IMR-90 (cell line): ENCODE data around the gene RASSF8. TPM values are rescaled to one million over a fixed set of nuclear protein-coding genes. Genes with fewer than 3 reads are reported as not detected.

Source experiments
- ATAC-seq: fragments of 200-7000 bp; cut with Tn5 transposase; 2 replicates; pipeline ENCODE4 v1.9.1; 2020; ENCODE audit warnings: low read depth, mild to moderate bottlenecking, moderate library complexity
- BruUV-seq: library from RNA; stranded (reverse); fragments of 400-500 nt; replicated peaks from 2 replicates; lab custom pipeline; 2021; lab: Mats Ljungman, UMichigan
- CTCF ChIA-PET: fragments of 300-600 bp; formaldehyde crosslinking; extraction: SDS; loops from one replicate; lab custom pipeline; 2021; ENCODE audit warnings: antibody characterized with exemption; lab: Yijun Ruan, JAX
- POLR2A ChIA-PET: fragments of 300-600 bp; sonication (Branson Sonifier 250); formaldehyde crosslinking; loops from one replicate; lab custom pipeline; 2022; ENCODE audit warnings: antibody characterized with exemption; ENCODE audit not compliant: unreplicated experiment; lab: Charles Lee
- DNase-seq: peaks from one replicate; pipeline ENCODE4 v3.0.0; 2013
- H2AFZ ChIP-seq: replicated peaks from 2 replicates; pipeline ENCODE3; 2013; ENCODE audit warnings: low read length, mild to moderate bottlenecking; ENCODE audit not compliant: poor library complexity
- H2AK5ac ChIP-seq: 2 replicates; pipeline ENCODE4 v1.6.1; 2013; ENCODE audit warnings: low read depth, low read length, inconsistent platforms
- H2AK9ac ChIP-seq: replicated peaks from 2 replicates; pipeline ENCODE3; 2013; ENCODE audit warnings: mild to moderate bottlenecking, low read depth, low read length, moderate library complexity; ENCODE audit not compliant: poor library complexity
- H2BK120ac ChIP-seq: 2 replicates; pipeline ENCODE4 v1.6.1; 2013; ENCODE audit warnings: low read depth, low read length, inconsistent platforms
- H2BK15ac ChIP-seq: 3 replicates; pipeline ENCODE4 v1.6.1; 2013; ENCODE audit warnings: low read depth, low read length, inconsistent platforms
- H2BK20ac ChIP-seq: 2 replicates; pipeline ENCODE4 v1.6.1; 2013; ENCODE audit warnings: low read depth, mild to moderate bottlenecking, inconsistent platforms, low read length, moderate library complexity
- H2BK5ac ChIP-seq: 2 replicates; pipeline ENCODE4 v1.6.1; 2013; ENCODE audit warnings: mild to moderate bottlenecking, low read depth, low read length, inconsistent platforms; ENCODE audit not compliant: poor library complexity, severe bottlenecking
- H3K14ac ChIP-seq: replicated peaks from 2 replicates; pipeline ENCODE4 v1.6.1; 2013; ENCODE audit warnings: low read depth, low read length, inconsistent platforms
- H3K18ac ChIP-seq: 2 replicates; pipeline ENCODE4 v1.6.1; 2013; ENCODE audit warnings: low read depth, low read length, control low read depth
- H3K23ac ChIP-seq: 2 replicates; pipeline ENCODE4 v1.6.1; 2013; ENCODE audit warnings: low read depth, low read length, inconsistent platforms
- H3K27ac ChIP-seq: 2 replicates; pipeline ENCODE4 v1.5.1; 2013; ENCODE audit warnings: mild to moderate bottlenecking, control low read depth, low read length; ENCODE audit not compliant: insufficient read depth
- H3K27me3 ChIP-seq: 2 replicates; pipeline ENCODE4 v1.6.1; 2013; ENCODE audit warnings: low read length; ENCODE audit not compliant: control insufficient read depth, insufficient read depth
- H3K36me3 ChIP-seq: 2 replicates; pipeline ENCODE4 v1.6.1; 2013; ENCODE audit warnings: low read length, mixed read lengths; ENCODE audit not compliant: control insufficient read depth, insufficient read depth
- H3K4ac ChIP-seq: 2 replicates; pipeline ENCODE4 v1.6.1; 2013; ENCODE audit warnings: low read depth, low read length, inconsistent platforms
- H3K4me1 ChIP-seq: 2 replicates; pipeline ENCODE4 v1.6.1; 2013; ENCODE audit warnings: low read length, mixed read lengths; ENCODE audit not compliant: control insufficient read depth, insufficient read depth
- H3K4me2 ChIP-seq: 2 replicates; pipeline ENCODE4 v1.6.1; 2013; ENCODE audit warnings: low read depth, mild to moderate bottlenecking, control low read depth, low read length, moderate library complexity
- H3K4me3 ChIP-seq: 2 replicates; pipeline ENCODE4 v1.5.1; 2013; ENCODE audit warnings: low read depth, mild to moderate bottlenecking, control low read depth, low read length, moderate library complexity; ENCODE audit not compliant: insufficient read depth
- H3K56ac ChIP-seq: 2 replicates; pipeline ENCODE4 v1.6.1; 2013; ENCODE audit warnings: low read length, inconsistent platforms; ENCODE audit not compliant: insufficient read depth; ENCODE audit errors: extremely low read depth
- H3K79me1 ChIP-seq, 2 experiments: 2 replicates each; pipeline ENCODE4 v1.6.1; 2013; ENCODE audit warnings: low read length in 2 of 2, inconsistent platforms in 1 of 2, low read depth in 1 of 2
- H3K9ac ChIP-seq: 2 replicates; pipeline ENCODE4 v1.6.1; 2013; ENCODE audit warnings: low read depth, low read length, control low read depth
- H3K9me1 ChIP-seq: 2 replicates; pipeline ENCODE4 v1.6.1; 2013; ENCODE audit warnings: low read length, inconsistent platforms; ENCODE audit not compliant: insufficient read depth
- H3K9me3 ChIP-seq: 2 replicates; pipeline ENCODE4 v1.6.1; 2013; ENCODE audit warnings: low read length; ENCODE audit not compliant: control insufficient read depth, insufficient read depth
- H4K20me1 ChIP-seq: 2 replicates; pipeline ENCODE4 v1.6.1; 2013; ENCODE audit warnings: low read length, inconsistent platforms; ENCODE audit not compliant: insufficient read depth
- H4K5ac ChIP-seq: 2 replicates; pipeline ENCODE4 v1.6.1; 2013; ENCODE audit warnings: mild to moderate bottlenecking, low read depth, low read length, control low read depth
- H4K8ac ChIP-seq, 2 experiments: 2 replicates each; pipeline ENCODE4 v1.6.1; 2013; ENCODE audit warnings: low read depth in 2 of 2, low read length in 2 of 2, control low read depth in 1 of 2, inconsistent platforms in 1 of 2
- H4K91ac ChIP-seq: 2 replicates; pipeline ENCODE4 v1.6.1; 2013; ENCODE audit warnings: low read depth, low read length, inconsistent platforms; ENCODE audit not compliant: insufficient read depth
- BHLHE40 ChIP-seq: fragments of 150-350 bp; IDR thresholded peaks from 2 replicates; pipeline ENCODE4 v1.6.1; 2016; ENCODE audit warnings: mild to moderate bottlenecking, low read depth, low read length
- CEBPB ChIP-seq: IDR thresholded peaks from 2 replicates; pipeline ENCODE4 v1.6.1; 2012; ENCODE audit warnings: low read depth, low read length, improper control_type of control experiment
- CTCF ChIP-seq: conservative IDR thresholded peaks from 2 replicates; pipeline ENCODE4 v1.5.1; 2012; ENCODE audit warnings: mild to moderate bottlenecking, low read depth, low read length, improper control_type of control experiment
- ELK1 ChIP-seq: fragments of 150-350 bp; IDR thresholded peaks from 2 replicates; pipeline ENCODE4 v1.6.1; 2016; ENCODE audit warnings: low read depth, mild to moderate bottlenecking, low read length, moderate library complexity, borderline replicate concordance
- MAFK ChIP-seq: IDR thresholded peaks from 2 replicates; pipeline ENCODE4 v1.6.1; 2012; ENCODE audit warnings: low read depth, low read length, improper control_type of control experiment
- NFE2L2 ChIP-seq: fragments of 150-350 bp; IDR thresholded peaks from 2 replicates; pipeline ENCODE4 v1.6.1; 2016; ENCODE audit warnings: low read depth, mild to moderate bottlenecking, low read length
- POLR2A ChIP-seq: IDR thresholded peaks from 2 replicates; pipeline ENCODE4 v1.6.1; 2012; ENCODE audit warnings: mild to moderate bottlenecking, low read depth, low read length
- RAD21 ChIP-seq: IDR thresholded peaks from 2 replicates; pipeline ENCODE4 v1.6.1; 2012; ENCODE audit warnings: low read length, improper control_type of control experiment
- RCOR1 ChIP-seq: IDR thresholded peaks from 2 replicates; pipeline ENCODE4 v1.6.1; 2012; ENCODE audit warnings: mild to moderate bottlenecking, low read length, improper control_type of control experiment; ENCODE audit not compliant: insufficient replicate concordance
- RFX5 ChIP-seq: IDR thresholded peaks from 2 replicates; pipeline ENCODE4 v1.8.0; 2012; ENCODE audit warnings: low read depth, mild to moderate bottlenecking, low read length, moderate library complexity
- WGBS, 2 experiments: methylation state at CpG; one replicate each; pipeline versions ENCODE4 v1.1.5 to v1.1.7; 2013; ENCODE audit warnings: missing lambda C conversion rate in 2 of 2; ENCODE audit not compliant: insufficient read length in 1 of 2; ENCODE audit errors: extremely low coverage in 2 of 2; 5-methylcytosine and 5-hydroxymethylcytosine counted together
- dilution Hi-C: fragments of 300-500 bp; cut with HindIII; formaldehyde crosslinking; loops from one replicate; pipeline ENCODE4 v1.14.3; 2018; ENCODE audit warnings: low sequenced_read_pairs; ENCODE audit not compliant: unreplicated experiment
- in situ Hi-C: fragments of 300-500 bp; cut with MboI; formaldehyde crosslinking; loops from 3 replicates; pipeline ENCODE4 v1.14.3; 2019; ENCODE audit warnings: low sequenced_read_pairs, inconsistent platforms, mixed read lengths
- intact Hi-C: fragments of 100-400 bp; cut with micrococcal nuclease; formaldehyde crosslinking; loops from 2 replicates; pipeline ENCODE4 v1.10.0; 2022
- polyA plus RNA-seq, 3 experiments: library from polyadenylated mRNA; depleted of rRNA; stranded (reverse); fragments of >200 nt; gene quantifications; 2 replicates each; pipeline ENCODE4 v1.2.3, GENCODE V29; 2012; ENCODE audit warnings: low replicate concordance in 1 of 3
- total RNA-seq: library from RNA; depleted of rRNA; stranded (reverse); fragments of >200 nt; gene quantifications from 2 replicates; pipeline ENCODE4 v1.2.3, GENCODE V29; 2012

RASSF8 gene
- total and polyA plus RNA-seq, 2 of the 4 experiments (the other 2 are of a cell fraction): 10.8 to 50.5 TPM

GRCh38 chr12:26123482-26123980 is 165.0 kb downstream of the RASSF8 start:
- no peak overlapping the region for H3K9ac ChIP-seq
- no peaks in the 10 kb centered on the region for H4K20me1 ChIP-seq
- no peaks in the 10 kb centered on the region for H3K36me3 ChIP-seq
- no TSS peak for BruUV-seq
- H3K4ac ChIP-seq: no peak overlapping the region
- ATAC-seq: no peak
- H3K56ac ChIP-seq: no peak overlapping the region
- no peak overlapping the region for H2BK120ac ChIP-seq
- H3K4me3 ChIP-seq: peak overlapping the region; percentile 46
- peak overlapping the region; percentile 82 for H2AFZ ChIP-seq
- no peak for TF ChIP-seq NFE2L2
- TF ChIP-seq MAFK: no peak
- no peak for TF ChIP-seq RCOR1
- no peak for TF ChIP-seq CTCF
- TF ChIP-seq POLR2A: no peak
- no peak for TF ChIP-seq RFX5
- TF ChIP-seq ELK1: no peak
- no peak for TF ChIP-seq RAD21
- TF ChIP-seq CEBPB: no peak
- no peak for TF ChIP-seq BHLHE40
- no peaks in the 10 kb centered on the region for H3K9me1 ChIP-seq
- H3K14ac ChIP-seq: no peak overlapping the region
- H4K91ac ChIP-seq: no peak overlapping the region
- POLR2A ChIA-PET: no interaction called here
- H3K23ac ChIP-seq: peak overlapping the region; percentile 21; the same call in 1 of the 2 replicates
- H2AK5ac ChIP-seq: no peak overlapping the region
- H3K27me3 ChIP-seq: peaks cover 16% of the 10 kb centered on the region
- no peak overlapping the region for H2BK15ac ChIP-seq
- H4K5ac ChIP-seq: no peak overlapping the region
- H3K4me2 ChIP-seq: peak overlapping the region; percentile 82
- DNase-seq: peak; percentile 12
- H2AK9ac ChIP-seq: peak overlapping the region; percentile 43
- intact Hi-C loops: loop anchor here (2.0 to 5.0 kb wide), 2 partner anchors 104 to 311 kb away; no protein-coding TSS in a partner anchor
- H3K27ac ChIP-seq: no peak overlapping the region
- WGBS, 2 experiments: 10% methylated on average over 1 of the region's 8 CpGs; no CpG with 5 or more reads in 1 of the 2 experiments
- dilution Hi-C loops: no loop called here
- H4K8ac ChIP-seq: no peak overlapping the region
- H2BK5ac ChIP-seq: no peak overlapping the region
- H3K79me1 ChIP-seq: no peaks in the 10 kb centered on the region
- H3K4me1 ChIP-seq: no peaks in the 10 kb centered on the region
- in situ Hi-C loops: loop anchor here (10.0 kb wide), 1 partner anchor 531 kb away; no protein-coding TSS in a partner anchor
- CTCF ChIA-PET: interaction anchor here (0.6 to 2.1 kb wide), 6 partner anchors 10 to 529 kb away, joined by 3 to 5 read pairs (median 4); no protein-coding TSS in a partner anchor
- no peak overlapping the region for H2BK20ac ChIP-seq
- H3K9me3 ChIP-seq: no peaks in the 10 kb centered on the region
- no peak overlapping the region for H3K18ac ChIP-seq
